ENCODE results near the gene NFE2. TPM values are rescaled to one million over a fixed set of nuclear protein-coding genes. Genes with fewer than 3 reads are reported as not detected.

Gene NFE2
- total RNA-seq, 1 experiment from 2014 or later: 2.4 TPM

DNA sequence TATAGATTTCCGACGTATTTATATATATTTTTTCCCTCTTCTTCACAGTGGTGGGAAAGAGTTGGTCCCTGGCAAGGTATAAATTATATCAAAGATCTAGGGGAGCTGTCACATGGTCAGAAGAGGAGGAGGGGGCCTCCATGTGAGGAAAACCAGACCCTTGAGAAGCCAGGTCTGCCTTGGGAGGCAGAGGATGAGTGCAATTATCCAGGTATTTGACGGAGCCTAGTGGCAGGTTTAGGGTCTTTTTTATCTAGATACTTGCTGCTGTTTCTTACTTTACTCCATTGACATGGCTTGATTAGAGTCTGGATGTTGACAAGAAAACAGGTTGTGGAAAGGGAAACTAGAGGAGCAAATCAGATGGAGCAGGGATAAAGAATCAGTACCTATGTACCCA lies 29.6 kb upstream of the NFE2 start (continued):
- TF ChIP-seq, protein P1, sequence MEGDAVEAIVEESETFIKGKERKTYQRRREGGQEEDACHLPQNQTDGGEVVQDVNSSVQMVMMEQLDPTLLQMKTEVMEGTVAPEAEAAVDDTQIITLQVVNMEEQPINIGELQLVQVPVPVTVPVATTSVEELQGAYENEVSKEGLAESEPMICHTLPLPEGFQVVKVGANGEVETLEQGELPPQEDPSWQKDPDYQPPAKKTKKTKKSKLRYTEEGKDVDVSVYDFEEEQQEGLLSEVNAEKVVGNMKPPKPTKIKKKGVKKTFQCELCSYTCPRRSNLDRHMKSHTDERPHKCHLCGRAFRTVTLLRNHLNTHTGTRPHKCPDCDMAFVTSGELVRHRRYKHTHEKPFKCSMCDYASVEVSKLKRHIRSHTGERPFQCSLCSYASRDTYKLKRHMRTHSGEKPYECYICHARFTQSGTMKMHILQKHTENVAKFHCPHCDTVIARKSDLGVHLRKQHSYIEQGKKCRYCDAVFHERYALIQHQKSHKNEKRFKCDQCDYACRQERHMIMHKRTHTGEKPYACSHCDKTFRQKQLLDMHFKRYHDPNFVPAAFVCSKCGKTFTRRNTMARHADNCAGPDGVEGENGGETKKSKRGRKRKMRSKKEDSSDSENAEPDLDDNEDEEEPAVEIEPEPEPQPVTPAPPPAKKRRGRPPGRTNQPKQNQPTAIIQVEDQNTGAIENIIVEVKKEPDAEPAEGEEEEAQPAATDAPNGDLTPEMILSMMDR (IDR thresholded peaks at IDR 0.05): no peak
- TF ChIP-seq NFATC4 (CRISPR knock-in tag; IDR thresholded peaks at IDR 0.05): no peak
- no peak for TF ChIP-seq RELA (CRISPR knock-in tag; IDR thresholded peaks at IDR 0.05; ENCODE audit: borderline replicate concordance)
- no peak for TF ChIP-seq SMAD4 (CRISPR knock-in tag; IDR thresholded peaks at IDR 0.05)
- TF ChIP-seq, protein P2, sequence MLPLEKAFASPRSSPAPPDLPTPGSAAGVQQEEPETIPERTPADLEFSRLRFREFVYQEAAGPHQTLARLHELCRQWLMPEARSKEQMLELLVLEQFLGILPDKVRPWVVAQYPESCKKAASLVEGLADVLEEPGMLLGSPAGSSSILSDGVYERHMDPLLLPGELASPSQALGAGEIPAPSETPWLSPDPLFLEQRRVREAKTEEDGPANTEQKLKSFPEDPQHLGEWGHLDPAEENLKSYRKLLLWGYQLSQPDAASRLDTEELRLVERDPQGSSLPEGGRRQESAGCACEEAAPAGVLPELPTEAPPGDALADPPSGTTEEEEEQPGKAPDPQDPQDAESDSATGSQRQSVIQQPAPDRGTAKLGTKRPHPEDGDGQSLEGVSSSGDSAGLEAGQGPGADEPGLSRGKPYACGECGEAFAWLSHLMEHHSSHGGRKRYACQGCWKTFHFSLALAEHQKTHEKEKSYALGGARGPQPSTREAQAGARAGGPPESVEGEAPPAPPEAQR (CRISPR knock-in tag; IDR thresholded peaks at IDR 0.05): no peak
- TF ChIP-seq, protein P3, sequence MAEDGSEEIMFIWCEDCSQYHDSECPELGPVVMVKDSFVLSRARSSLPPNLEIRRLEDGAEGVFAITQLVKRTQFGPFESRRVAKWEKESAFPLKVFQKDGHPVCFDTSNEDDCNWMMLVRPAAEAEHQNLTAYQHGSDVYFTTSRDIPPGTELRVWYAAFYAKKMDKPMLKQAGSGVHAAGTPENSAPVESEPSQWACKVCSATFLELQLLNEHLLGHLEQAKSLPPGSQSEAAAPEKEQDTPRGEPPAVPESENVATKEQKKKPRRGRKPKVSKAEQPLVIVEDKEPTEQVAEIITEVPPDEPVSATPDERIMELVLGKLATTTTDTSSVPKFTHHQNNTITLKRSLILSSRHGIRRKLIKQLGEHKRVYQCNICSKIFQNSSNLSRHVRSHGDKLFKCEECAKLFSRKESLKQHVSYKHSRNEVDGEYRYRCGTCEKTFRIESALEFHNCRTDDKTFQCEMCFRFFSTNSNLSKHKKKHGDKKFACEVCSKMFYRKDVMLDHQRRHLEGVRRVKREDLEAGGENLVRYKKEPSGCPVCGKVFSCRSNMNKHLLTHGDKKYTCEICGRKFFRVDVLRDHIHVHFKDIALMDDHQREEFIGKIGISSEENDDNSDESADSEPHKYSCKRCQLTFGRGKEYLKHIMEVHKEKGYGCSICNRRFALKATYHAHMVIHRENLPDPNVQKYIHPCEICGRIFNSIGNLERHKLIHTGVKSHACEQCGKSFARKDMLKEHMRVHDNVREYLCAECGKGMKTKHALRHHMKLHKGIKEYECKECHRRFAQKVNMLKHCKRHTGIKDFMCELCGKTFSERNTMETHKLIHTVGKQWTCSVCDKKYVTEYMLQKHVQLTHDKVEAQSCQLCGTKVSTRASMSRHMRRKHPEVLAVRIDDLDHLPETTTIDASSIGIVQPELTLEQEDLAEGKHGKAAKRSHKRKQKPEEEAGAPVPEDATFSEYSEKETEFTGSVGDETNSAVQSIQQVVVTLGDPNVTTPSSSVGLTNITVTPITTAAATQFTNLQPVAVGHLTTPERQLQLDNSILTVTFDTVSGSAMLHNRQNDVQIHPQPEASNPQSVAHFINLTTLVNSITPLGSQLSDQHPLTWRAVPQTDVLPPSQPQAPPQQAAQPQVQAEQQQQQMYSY (CRISPR knock-in tag; IDR thresholded peaks at IDR 0.05): no peak
- TF ChIP-seq NFYB (CRISPR knock-in tag; conservative IDR thresholded peaks at IDR 0.05; ENCODE audit: low read depth): no peak
- TF ChIP-seq RORB (CRISPR knock-in tag; IDR thresholded peaks at IDR 0.05): no peak

DNA sequence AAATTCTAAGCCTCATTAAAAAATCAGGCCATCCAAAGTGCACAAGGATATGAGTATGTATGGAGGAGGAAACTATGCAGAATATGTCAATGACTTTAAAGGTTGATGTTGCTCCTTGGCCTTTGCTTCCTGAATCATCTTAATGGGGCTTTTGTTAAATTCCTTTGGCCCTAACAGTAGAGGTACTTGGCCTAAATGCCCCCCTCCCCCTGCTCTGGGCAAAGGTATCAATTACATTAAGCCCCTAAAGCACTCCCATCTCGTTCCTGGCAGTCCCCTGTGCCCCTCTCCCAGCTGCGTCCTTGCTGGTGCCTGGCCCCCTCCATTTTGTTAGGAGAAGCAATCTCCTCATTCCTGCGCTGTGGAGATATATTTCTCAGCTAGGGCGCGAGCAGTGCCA lies 28.9 kb upstream of the NFE2 start:
- Mint-ChIP-seq H3K4me1 (peaks cover 29% of the 10 kb centered on the region), H3K27ac (peak overlapping the region; percentile 61; the same call in 1 of the 2 replicates), H3K4me3 (no peak overlapping the region), H3K9me3 (no peaks in the 10 kb centered on the region), H3K36me3 (no peaks in the 10 kb centered on the region), H3K27me3 (ENCODE audit: low read depth) (no peaks in the 10 kb centered on the region)
- ATAC-seq (no peak), DNase-seq (ENCODE audit: low spot score) (no peak)
- POLR2A ChIA-PET: interaction anchor here (0.7 kb wide), 1 partner anchor 23 kb away, joined by 3 read pairs; no protein-coding TSS in a partner anchor
- TF ChIP-seq SMAD3 (CRISPR knock-in tag; IDR thresholded peaks at IDR 0.05; ENCODE audit: borderline replicate concordance) (no peak), ZNF317 (CRISPR knock-in tag; IDR thresholded peaks at IDR 0.05; ENCODE audit: borderline replicate concordance, low read depth) (no peak), IRF2 (CRISPR knock-in tag; IDR thresholded peaks at IDR 0.05; ENCODE audit: borderline replicate concordance, low read depth) (no peak), CREB1 (CRISPR knock-in tag; IDR thresholded peaks at IDR 0.05) (no peak)
- TF ChIP-seq, protein P4, sequence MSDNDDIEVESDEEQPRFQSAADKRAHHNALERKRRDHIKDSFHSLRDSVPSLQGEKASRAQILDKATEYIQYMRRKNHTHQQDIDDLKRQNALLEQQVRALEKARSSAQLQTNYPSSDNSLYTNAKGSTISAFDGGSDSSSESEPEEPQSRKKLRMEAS (CRISPR knock-in tag; IDR thresholded peaks at IDR 0.05): no peak
- TF ChIP-seq, protein P3 (CRISPR knock-in tag; IDR thresholded peaks at IDR 0.05): no peak
- TF ChIP-seq, protein P5, sequence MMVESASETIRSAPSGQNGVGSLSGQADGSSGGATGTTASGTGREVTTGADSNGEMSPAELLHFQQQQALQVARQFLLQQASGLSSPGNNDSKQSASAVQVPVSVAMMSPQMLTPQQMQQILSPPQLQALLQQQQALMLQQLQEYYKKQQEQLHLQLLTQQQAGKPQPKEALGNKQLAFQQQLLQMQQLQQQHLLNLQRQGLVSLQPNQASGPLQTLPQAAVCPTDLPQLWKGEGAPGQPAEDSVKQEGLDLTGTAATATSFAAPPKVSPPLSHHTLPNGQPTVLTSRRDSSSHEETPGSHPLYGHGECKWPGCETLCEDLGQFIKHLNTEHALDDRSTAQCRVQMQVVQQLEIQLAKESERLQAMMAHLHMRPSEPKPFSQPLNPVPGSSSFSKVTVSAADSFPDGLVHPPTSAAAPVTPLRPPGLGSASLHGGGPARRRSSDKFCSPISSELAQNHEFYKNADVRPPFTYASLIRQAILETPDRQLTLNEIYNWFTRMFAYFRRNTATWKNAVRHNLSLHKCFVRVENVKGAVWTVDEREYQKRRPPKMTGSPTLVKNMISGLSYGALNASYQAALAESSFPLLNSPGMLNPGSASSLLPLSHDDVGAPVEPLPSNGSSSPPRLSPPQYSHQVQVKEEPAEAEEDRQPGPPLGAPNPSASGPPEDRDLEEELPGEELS (CRISPR knock-in tag; IDR thresholded peaks at IDR 0.05): no peak
- TF ChIP-seq, protein P6, sequence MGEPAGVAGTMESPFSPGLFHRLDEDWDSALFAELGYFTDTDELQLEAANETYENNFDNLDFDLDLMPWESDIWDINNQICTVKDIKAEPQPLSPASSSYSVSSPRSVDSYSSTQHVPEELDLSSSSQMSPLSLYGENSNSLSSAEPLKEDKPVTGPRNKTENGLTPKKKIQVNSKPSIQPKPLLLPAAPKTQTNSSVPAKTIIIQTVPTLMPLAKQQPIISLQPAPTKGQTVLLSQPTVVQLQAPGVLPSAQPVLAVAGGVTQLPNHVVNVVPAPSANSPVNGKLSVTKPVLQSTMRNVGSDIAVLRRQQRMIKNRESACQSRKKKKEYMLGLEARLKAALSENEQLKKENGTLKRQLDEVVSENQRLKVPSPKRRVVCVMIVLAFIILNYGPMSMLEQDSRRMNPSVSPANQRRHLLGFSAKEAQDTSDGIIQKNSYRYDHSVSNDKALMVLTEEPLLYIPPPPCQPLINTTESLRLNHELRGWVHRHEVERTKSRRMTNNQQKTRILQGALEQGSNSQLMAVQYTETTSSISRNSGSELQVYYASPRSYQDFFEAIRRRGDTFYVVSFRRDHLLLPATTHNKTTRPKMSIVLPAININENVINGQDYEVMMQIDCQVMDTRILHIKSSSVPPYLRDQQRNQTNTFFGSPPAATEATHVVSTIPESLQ (CRISPR knock-in tag; IDR thresholded peaks at IDR 0.05): no peak
- CTCF ChIA-PET: interaction anchor here (0.8 to 1.6 kb wide), 4 partner anchors 49 to 115 kb away, joined by 4 to 6 read pairs (median 4); no protein-coding TSS in a partner anchor
